Activated B cell treated with CpG ODN at 0.5 μM for 24 hours (primary cell): ENCODE data around the gene LMF2. TPM values are rescaled to one million over a fixed set of nuclear protein-coding genes. Genes with fewer than 3 reads are reported as not detected.

Source experiments
- ATAC-seq: fragments of 200-7000 bp; cut with Tn5 transposase; one replicate; pipeline ENCODE4 v1.10.0; 2021; ENCODE audit warnings: low read depth, mild to moderate bottlenecking, moderate library complexity
- CTCF ChIA-PET: fragments of 350-600 bp; sonication (Branson Sonifier 250); formaldehyde crosslinking; loops from one replicate; lab custom pipeline; 2021; ENCODE audit warnings: antibody characterized with exemption; lab: Charles Lee
- POLR2A ChIA-PET: fragments of 350-600 bp; sonication (Branson Sonifier 250); formaldehyde crosslinking; loops from one replicate; lab custom pipeline; 2021; ENCODE audit warnings: antibody characterized with exemption; lab: Charles Lee
- DNase-seq: peaks from one replicate; pipeline ENCODE4 v3.0.0; 2022
- H3K27ac Mint-ChIP-seq: one replicate; pipeline ENCODE4 v1.8.0; 2020; ENCODE audit warnings: mixed read lengths
- H3K27me3 Mint-ChIP-seq: one replicate; pipeline ENCODE4 v1.8.0; 2021; ENCODE audit warnings: mixed read lengths
- H3K36me3 Mint-ChIP-seq: one replicate; pipeline ENCODE4 v1.8.0; 2021; ENCODE audit warnings: low read depth, mixed read lengths
- H3K4me1 Mint-ChIP-seq: one replicate; pipeline ENCODE4 v1.8.0; 2021; ENCODE audit warnings: mixed read lengths
- H3K4me3 Mint-ChIP-seq: one replicate; pipeline ENCODE4 v1.8.0; 2020; ENCODE audit warnings: mild to moderate bottlenecking, mixed read lengths
- H3K9me3 Mint-ChIP-seq: one replicate; pipeline ENCODE4 v1.8.0; 2020; ENCODE audit warnings: mixed read lengths
- CTCF ChIP-seq: fragments of 200-600 bp; IDR thresholded peaks from one replicate; pipeline ENCODE4 v1.8.0; 2022; ENCODE audit warnings: antibody characterized with exemption, mild to moderate bottlenecking
- intact Hi-C: fragments of 100-400 bp; cut with micrococcal nuclease; formaldehyde crosslinking; loops from one replicate; pipeline ENCODE4 v1.15.1; 2024
- total RNA-seq: library from RNA; stranded (reverse); gene quantifications from 2 replicates; pipeline ENCODE4 v1.2.3, GENCODE V29; 2022

Gene LMF2
- total RNA-seq, 1 donor from 2014 or later: 81.0 TPM

GRCh38 chr22:50518606-50519005, 11.1 kb upstream of the LMF2 start:
- ATAC-seq (no peak), DNase-seq (no peak)
- Mint-ChIP-seq H3K4me3 (no peak overlapping the region), H3K27me3 (no peaks in the 10 kb centered on the region), H3K27ac (no peak overlapping the region), H3K9me3 (no peaks in the 10 kb centered on the region), H3K4me1 (peaks cover 3% of the 10 kb centered on the region), H3K36me3 (peaks cover 65% of the 10 kb centered on the region)
- TF ChIP-seq CTCF: no peak
- ChIA-PET CTCF (interaction anchor here (0.9 kb wide), 1 partner anchor 46 kb away, joined by 3 read pairs; no protein-coding TSS in a partner anchor), POLR2A (no interaction called here)
- intact Hi-C loops: no loop called here

- no peak for TF ChIP-seq CTCF
- ATAC-seq (no peak), DNase-seq (no peak)
- Mint-ChIP-seq H3K4me3 (no peak overlapping the region), H3K4me1 (peaks cover 3% of the 10 kb centered on the region), H3K27ac (no peak overlapping the region), H3K27me3 (no peaks in the 10 kb centered on the region), H3K9me3 (no peaks in the 10 kb centered on the region), H3K36me3 (peaks cover 57% of the 10 kb centered on the region)
- ChIA-PET POLR2A (interaction anchor here (1.1 kb wide), 1 partner anchor 10 kb away, joined by 4 read pairs; the partner anchor contains the start of genes LMF2 and NCAPH2), CTCF (no interaction called here)
- intact Hi-C loops: no loop called here
Measured at GRCh38 chr22:50517495-50518260, 10.2 kb upstream of the LMF2 start.

GRCh38 chr22:50516891-50517290, 9.4 kb upstream of the LMF2 start:
- intact Hi-C loops: no loop called here
- CTCF ChIA-PET: no interaction called here
- DNase-seq (no peak), ATAC-seq (no peak)
- H3K36me3 Mint-ChIP-seq: peaks cover 56% of the 10 kb centered on the region
- H3K4me1 Mint-ChIP-seq: peaks cover 3% of the 10 kb centered on the region
- H3K9me3 Mint-ChIP-seq: no peaks in the 10 kb centered on the region
- H3K27ac Mint-ChIP-seq: no peak overlapping the region
- no peaks in the 10 kb centered on the region for H3K27me3 Mint-ChIP-seq
- H3K4me3 Mint-ChIP-seq: no peak overlapping the region
- no peak for TF ChIP-seq CTCF
- POLR2A ChIA-PET: interaction anchor here (0.8 to 1.1 kb wide), 2 partner anchors 8 to 9 kb away, joined by 3 to 4 read pairs; partner anchors contain the start of genes LMF2 and NCAPH2

- POLR2A ChIA-PET: interaction anchor here (0.6 to 1.4 kb wide), 2 partner anchors 10 to 32 kb away, joined by 3 to 7 read pairs; partner anchors contain the start of gene SCO2
- H3K4me3 Mint-ChIP-seq: no peak overlapping the region
- DNase-seq (no peak), ATAC-seq (no peak)
- H3K36me3 Mint-ChIP-seq: peaks cover 51% of the 10 kb centered on the region
- H3K27me3 Mint-ChIP-seq: no peaks in the 10 kb centered on the region
- intact Hi-C loops: no loop called here
- TF ChIP-seq CTCF: no peak
- no peaks in the 10 kb centered on the region for H3K9me3 Mint-ChIP-seq
- peaks cover 3% of the 10 kb centered on the region for H3K4me1 Mint-ChIP-seq
- no peak overlapping the region for H3K27ac Mint-ChIP-seq
- CTCF ChIA-PET: interaction anchor here (0.8 kb wide), 1 partner anchor 11 kb away, joined by 3 read pairs; no protein-coding TSS in a partner anchor
Measured at GRCh38 chr22:50516068-50516467, 8.6 kb upstream of the LMF2 start.

GRCh38 chr22:50513175-50513574, 5.7 kb upstream of the LMF2 start:
- no peak for ATAC-seq
- no peak for DNase-seq
- Mint-ChIP-seq H3K27me3 (no peaks in the 10 kb centered on the region), H3K27ac (no peak overlapping the region), H3K9me3 (no peaks in the 10 kb centered on the region), H3K4me1 (peaks cover 15% of the 10 kb centered on the region), H3K36me3 (peaks cover 38% of the 10 kb centered on the region), H3K4me3 (no peak overlapping the region)
- no peak for TF ChIP-seq CTCF
- intact Hi-C loops: no loop called here
- POLR2A ChIA-PET: no interaction called here
- CTCF ChIA-PET: no interaction called here
